HG02678 (cell line): Measurements from ENCODE around the gene SIGLEC8.
"Not testable (repeated sequence)": the region's sequence is repeated elsewhere in the genome, so short reads cannot be mapped to it uniquely, and the experiment has no call there.

Source experiments
- ATAC-seq: cut with Tn5 transposase; IDR thresholded peaks from one replicate; pipeline ENCODE4 v1.9.1; 2021; ENCODE audit warnings: mild to moderate bottlenecking, moderate library complexity; ENCODE audit not compliant: unreplicated experiment

Gene SIGLEC8

GRCh38 chr19:51458051-51458645 lies at the start of gene SIGLEC8:
SIGLEC8 (minus strand) TSS chr19:51458454; CDS start chr19:51458387, 67 bp downstream.
- no peak for ATAC-seq

GRCh38 chr19:51507640-51508058 lies 49.4 kb upstream of the SIGLEC8 start:
- no peak for ATAC-seq

GRCh38 chr19:51507192-51507591 lies 48.9 kb upstream of the SIGLEC8 start:
- no peak for ATAC-seq

- ATAC-seq, result no peak
Observed at GRCh38 chr19:51505904-51506303, 47.6 kb upstream of the SIGLEC8 start.

GRCh38 chr19:51503896-51504295 lies 45.6 kb upstream of the SIGLEC8 start:
- no peak for ATAC-seq

GRCh38 chr19:51503286-51503817 lies 45.1 kb upstream of the SIGLEC8 start:
- no peak for ATAC-seq

GRCh38 chr19:51501594-51502263 lies 43.5 kb upstream of the SIGLEC8 start, which contains the start of gene SIGLEC12:
SIGLEC12 (minus strand) TSS chr19:51501800; CDS start chr19:51501733, 67 bp downstream.
- no peak for ATAC-seq

- not testable (repeated sequence) for ATAC-seq
Observed at GRCh38 chr19:51500931-51501330, 42.7 kb upstream of the SIGLEC8 start.

GRCh38 chr19:51497666-51498065 lies 39.4 kb upstream of the SIGLEC8 start:
- no peak for ATAC-seq

GRCh38 chr19:51493776-51494175 lies 35.5 kb upstream of the SIGLEC8 start:
- no peak for ATAC-seq

- ATAC-seq, result no peak
Observed at GRCh38 chr19:51491586-51491985, 33.3 kb upstream of the SIGLEC8 start.

- no peak for ATAC-seq
Observed at GRCh38 chr19:51490676-51491075, 32.4 kb upstream of the SIGLEC8 start.

GRCh38 chr19:51489113-51489512 lies 30.9 kb upstream of the SIGLEC8 start:
- no peak for ATAC-seq

- ATAC-seq, result no peak
Observed at GRCh38 chr19:51488491-51488890, 30.2 kb upstream of the SIGLEC8 start.

- no peak for ATAC-seq
Observed at GRCh38 chr19:51485960-51486660, 27.9 kb upstream of the SIGLEC8 start.

GRCh38 chr19:51480590-51480989 lies 22.3 kb upstream of the SIGLEC8 start:
- no peak for ATAC-seq

GRCh38 chr19:51479531-51480331 lies 21.5 kb upstream of the SIGLEC8 start:
- no peak for ATAC-seq

- no peak for ATAC-seq
Observed at GRCh38 chr19:51478381-51479234, 20.4 kb upstream of the SIGLEC8 start, which contains the start of gene CEACAM18. CEACAM18 (plus strand) TSS chr19:51478539.

- no peak for ATAC-seq
Observed at GRCh38 chr19:51477344-51477743, 19.1 kb upstream of the SIGLEC8 start.

GRCh38 chr19:51476164-51476563 lies 17.9 kb upstream of the SIGLEC8 start:
- no peak for ATAC-seq
